Measurements from ENCODE around the gene PRKG1.
A peak's percentile ranks its signal among the peaks of the same experiment; 100 is the strongest.

PRKG1 gene

GRCh38 chr10:51879238-51879637 is 805.0 kb downstream of the PRKG1 start:
- DNase-seq (ENCODE audit: low read depth in 2 of 2): peak; percentile 6 to 7

DNA sequence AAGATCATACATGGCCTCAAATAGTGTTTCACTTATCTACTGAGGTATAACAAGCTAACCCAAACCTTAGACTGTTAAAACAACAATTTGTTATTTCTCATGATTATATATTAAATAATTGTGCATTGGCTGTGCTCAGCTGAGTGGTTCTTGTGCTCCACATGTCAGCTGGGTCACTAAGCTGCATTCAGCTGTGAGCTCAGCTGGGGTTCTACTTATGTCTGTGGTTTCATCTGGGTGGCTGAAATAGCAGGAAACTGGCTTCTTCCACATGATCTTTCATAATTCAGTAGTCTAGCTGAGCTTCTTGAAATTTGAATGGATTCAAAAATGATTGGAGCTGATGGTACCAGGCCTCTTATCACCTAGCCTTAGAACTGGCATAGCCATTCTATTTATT is 806.9 kb downstream of the PRKG1 start:
- no peak for DNase-seq (ENCODE audit: low read depth in 2 of 2)

- DNase-seq (ENCODE audit: low read depth in 2 of 2): no peak
These were observed 812.3 kb downstream of the PRKG1 start for GRCh38 chr10:51886438-51887068.

- no peak for DNase-seq (ENCODE audit: low read depth in 2 of 2)
These were observed 814.0 kb downstream of the PRKG1 start for GRCh38 chr10:51888263-51888662.

GRCh38 chr10:51892313-51892712 is 818.0 kb downstream of the PRKG1 start:
- DNase-seq (ENCODE audit: low read depth in 2 of 2): no peak

GRCh38 chr10:51892965-51893658 is 818.8 kb downstream of the PRKG1 start:
- no peak for DNase-seq (ENCODE audit: low read depth in 2 of 2)

- no peak for DNase-seq (ENCODE audit: low read depth in 2 of 2)
These were observed 820.7 kb downstream of the PRKG1 start for GRCh38 chr10:51894771-51895578.

- DNase-seq (ENCODE audit: low read depth in 2 of 2): no peak
These were observed 822.6 kb downstream of the PRKG1 start for GRCh38 chr10:51896849-51897248.

DNA sequence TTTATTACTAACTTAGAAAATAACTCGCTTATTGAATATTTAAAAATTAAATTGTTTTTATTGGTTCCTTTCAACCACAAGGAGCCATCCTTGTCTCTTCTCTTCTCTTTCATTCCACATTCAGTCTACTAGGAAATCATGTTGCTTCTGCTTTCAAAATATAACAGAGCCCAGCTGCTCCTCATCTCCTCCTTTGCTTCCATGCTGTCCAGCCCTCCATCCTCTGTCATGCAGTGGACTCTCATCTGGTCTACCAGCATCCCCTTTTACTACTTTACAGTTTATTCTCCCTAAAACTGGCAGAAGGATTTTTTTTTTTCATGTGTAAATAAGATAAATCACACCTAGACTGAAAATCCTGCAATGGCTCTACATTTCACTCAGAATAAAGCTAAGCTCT is 823.3 kb downstream of the PRKG1 start:
- DNase-seq (ENCODE audit: low read depth in 2 of 2): no peak

- DNase-seq (ENCODE audit: low read depth in 2 of 2): no peak
These were observed 825.9 kb downstream of the PRKG1 start for GRCh38 chr10:51900180-51900579.

GRCh38 chr10:51903675-51904074 is 829.4 kb downstream of the PRKG1 start:
- DNase-seq (ENCODE audit: low read depth in 2 of 2): no peak

DNA sequence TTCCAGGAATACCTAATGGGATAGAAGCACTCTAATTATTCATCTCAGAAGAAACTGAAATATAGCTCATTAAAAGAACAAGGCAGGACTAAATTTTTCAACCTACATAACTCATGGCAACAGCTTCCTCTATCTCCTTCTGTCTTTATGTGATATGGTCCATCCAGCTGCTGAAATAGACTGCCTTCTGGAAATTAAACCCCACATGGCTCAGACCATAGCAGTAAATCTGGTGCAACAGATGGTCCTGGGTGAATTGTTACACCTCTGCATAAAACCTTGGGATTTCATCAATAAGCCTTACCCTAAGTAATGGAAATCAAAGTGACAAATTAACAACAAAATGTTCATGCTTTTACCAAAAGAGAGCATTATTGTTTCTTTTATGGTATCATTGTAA is 830.7 kb downstream of the PRKG1 start:
- DNase-seq (ENCODE audit: low read depth in 2 of 2): no peak

GRCh38 chr10:51907361-51907760 is 833.1 kb downstream of the PRKG1 start:
- no peak for DNase-seq (ENCODE audit: low read depth in 2 of 2)

DNA sequence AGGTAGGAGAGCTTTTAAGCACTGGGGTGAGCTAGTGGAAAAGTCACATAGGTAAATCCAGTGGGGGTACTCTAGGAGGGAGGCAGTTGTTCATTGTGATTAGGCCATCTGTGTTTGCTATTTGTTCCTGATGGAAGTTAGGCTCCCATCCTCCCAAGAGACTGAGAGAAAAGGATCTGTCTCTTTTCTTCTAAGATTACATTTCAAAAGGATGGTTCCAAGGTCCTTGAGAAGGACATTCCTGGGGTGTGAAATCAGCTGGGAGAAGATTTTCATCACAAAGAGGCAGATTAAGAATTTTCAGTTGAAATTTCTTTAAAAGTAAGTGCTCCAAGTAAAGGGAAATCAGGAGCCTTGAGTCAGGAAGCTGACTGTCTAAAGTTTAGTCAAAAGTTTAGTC is 835.9 kb downstream of the PRKG1 start:
- DNase-seq (ENCODE audit: low read depth in 2 of 2): no peak

GRCh38 chr10:51910596-51910995 is 836.3 kb downstream of the PRKG1 start:
- no peak for DNase-seq (ENCODE audit: low read depth in 2 of 2)

GRCh38 chr10:51911723-51912122 is 837.4 kb downstream of the PRKG1 start:
- DNase-seq (ENCODE audit: low read depth in 2 of 2): no peak

GRCh38 chr10:51915031-51915542 is 840.8 kb downstream of the PRKG1 start:
- no peak for DNase-seq (ENCODE audit: low read depth in 2 of 2)

- DNase-seq (ENCODE audit: low read depth in 2 of 2): no peak
These were observed 844.2 kb downstream of the PRKG1 start for GRCh38 chr10:51918440-51918839.

- no peak for DNase-seq (ENCODE audit: low read depth in 2 of 2)
These were observed 844.6 kb downstream of the PRKG1 start for GRCh38 chr10:51918884-51919325.

DNA sequence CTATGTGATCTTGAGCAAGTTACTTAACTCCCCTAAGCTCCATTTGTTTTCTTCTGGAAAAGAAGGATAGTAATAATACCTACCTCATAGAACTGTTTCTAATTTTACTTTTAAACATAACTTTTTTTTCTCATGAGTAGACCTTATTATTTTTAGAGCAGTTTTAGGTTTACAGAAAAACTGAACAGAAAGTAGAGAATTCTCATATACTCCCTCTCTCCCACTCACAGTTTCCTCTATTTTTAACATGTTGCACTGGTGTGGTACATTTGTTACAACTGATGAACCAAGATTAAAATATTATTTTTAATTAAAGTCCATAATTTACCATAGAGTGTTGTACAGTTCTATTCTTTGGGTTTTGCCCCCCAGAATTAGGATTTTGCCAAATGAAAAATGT is 846.4 kb downstream of the PRKG1 start:
- DNase-seq (ENCODE audit: low read depth in 2 of 2): no peak

GRCh38 chr10:51924359-51924758 is 850.1 kb downstream of the PRKG1 start:
- no peak for DNase-seq (ENCODE audit: low read depth in 2 of 2)

GRCh38 chr10:51926337-51926736 is 852.0 kb downstream of the PRKG1 start:
- no peak for DNase-seq (ENCODE audit: low read depth in 2 of 2)

- no peak for DNase-seq (ENCODE audit: low read depth in 2 of 2)
These were observed 853.9 kb downstream of the PRKG1 start for GRCh38 chr10:51928162-51928561.

All from stimulated activated CD4-positive, alpha-beta T cell treated with anti-CD3 and anti-CD28 coated beads, Interleukin-15, amount 100 ng/mL, for 48 hours (primary cell).